ENCODE data around the gene MAPKBP1. TPM values are rescaled to one million over a fixed set of nuclear protein-coding genes. Genes with fewer than 3 reads are reported as not detected.

The MAPKBP1 gene
- polyA plus RNA-seq, 3 donors: 0.76 to 8.6 (median 1.1) TPM

GRCh38 chr15:41746802-41747201, 27.5 kb upstream of the MAPKBP1 start:
- H3K4me3 ChIP-seq (replicated peaks in 1 of 3; ENCODE audit: low read depth in 2 of 3, low read length in 3 of 3): no peak overlapping the region
- H3K4me1 ChIP-seq (ENCODE audit: control insufficient read depth in 1 of 2, insufficient read depth in 2 of 2, low read length in 2 of 2): no peaks in the 10 kb centered on the region
- Mint-ChIP-seq H3K27me3 (ENCODE audit: low read depth in 3 of 3) (no peaks in the 10 kb centered on the region), H3K9me3 (no peaks in the 10 kb centered on the region), H3K36me3 (peaks cover 57 to 74% of the 10 kb centered on the region in 2 donors), H3K27ac (no peak overlapping the region), H3K4me3 (no peak overlapping the region), H3K4me1 (no peaks in the 10 kb centered on the region)
- TF ChIP-seq CTCF (IDR thresholded peaks at IDR 0.05): no peak
- H3K9me3 ChIP-seq (replicated peaks in 1 of 2; ENCODE audit: control insufficient read depth in 1 of 2, insufficient read depth in 1 of 2, low read length in 2 of 2): no peaks in the 10 kb centered on the region
- no peak overlapping the region for H3K4me2 ChIP-seq (replicated peaks; ENCODE audit: extremely low read depth, low read length, poor library complexity, severe bottlenecking)
- H4K20me1 ChIP-seq (ENCODE audit: insufficient read depth, low read length): no peaks in the 10 kb centered on the region
- no peaks in the 10 kb centered on the region for H3K27me3 ChIP-seq (ENCODE audit: control insufficient read depth in 2 of 2, insufficient read depth in 2 of 2, low read length in 2 of 2)
- no peaks in the 10 kb centered on the region for H3K79me2 ChIP-seq (ENCODE audit: insufficient read depth, low read length)
- H3K27ac ChIP-seq (ENCODE audit: low read depth in 1 of 2, low read length in 2 of 2): no peak overlapping the region
- DNase-seq: no peak
- no peak overlapping the region for H3K9ac ChIP-seq (ENCODE audit: insufficient read depth, low read length, poor library complexity, severe bottlenecking)
- no peak overlapping the region for H2AFZ ChIP-seq (ENCODE audit: insufficient read depth, low read depth, low read length, poor library complexity, severe bottlenecking)
- intact Hi-C loops (cut with micrococcal nuclease): no loop called here
- WGBS (ENCODE audit: insufficient coverage): no CpG with 5 or more reads among the region's 1 CpG
- peaks cover 47 to 78% of the 10 kb centered on the region in 2 donors for H3K36me3 ChIP-seq (replicated peaks in 1 of 2; ENCODE audit: control insufficient read depth in 1 of 2, insufficient read depth in 2 of 2, low read length in 2 of 2)

GRCh38 chr15:41756198-41756597, 18.1 kb upstream of the MAPKBP1 start:
- Histone ChIP-seq H3K27ac (ENCODE audit: low read depth in 1 of 2, low read length in 2 of 2) (no peak overlapping the region), H3K9ac (ENCODE audit: insufficient read depth, low read length, poor library complexity, severe bottlenecking) (no peak overlapping the region), H3K4me2 (replicated peaks; ENCODE audit: extremely low read depth, low read length, poor library complexity, severe bottlenecking) (no peak overlapping the region), H3K9me3 (replicated peaks in 1 of 2; ENCODE audit: control insufficient read depth in 1 of 2, insufficient read depth in 1 of 2, low read length in 2 of 2) (no peaks in the 10 kb centered on the region), H3K36me3 (replicated peaks in 1 of 2; ENCODE audit: control insufficient read depth in 1 of 2, insufficient read depth in 2 of 2, low read length in 2 of 2) (peaks cover 67 to 97% of the 10 kb centered on the region in 2 donors), H3K27me3 (ENCODE audit: control insufficient read depth in 2 of 2, insufficient read depth in 2 of 2, low read length in 2 of 2) (no peaks in the 10 kb centered on the region), H4K20me1 (ENCODE audit: insufficient read depth, low read length) (no peaks in the 10 kb centered on the region), H2AFZ (ENCODE audit: insufficient read depth, low read depth, low read length, poor library complexity, severe bottlenecking) (no peak overlapping the region), H3K79me2 (ENCODE audit: insufficient read depth, low read length) (no peaks in the 10 kb centered on the region), H3K4me1 (ENCODE audit: control insufficient read depth in 1 of 2, insufficient read depth in 2 of 2, low read length in 2 of 2) (no peaks in the 10 kb centered on the region), H3K4me3 (replicated peaks in 1 of 3; ENCODE audit: low read depth in 2 of 3, low read length in 3 of 3) (no peak overlapping the region)
- Mint-ChIP-seq H3K27ac (no peak overlapping the region), H3K4me1 (no peaks in the 10 kb centered on the region), H3K4me3 (no peak overlapping the region), H3K36me3 (peaks cover 60 to 65% of the 10 kb centered on the region in 2 donors), H3K9me3 (no peaks in the 10 kb centered on the region), H3K27me3 (ENCODE audit: low read depth in 3 of 3) (no peaks in the 10 kb centered on the region)
- WGBS (ENCODE audit: insufficient coverage): no CpG with 5 or more reads among the region's 2 CpGs
- intact Hi-C loops (cut with micrococcal nuclease): no loop called here
- no peak for TF ChIP-seq CTCF (IDR thresholded peaks at IDR 0.05)
- DNase-seq: no peak

Data from CD14-positive monocyte (primary cell).